H9 (cell line): ENCODE data around the gene PTTG1. TPM values are rescaled to one million over a fixed set of nuclear protein-coding genes. Genes with fewer than 3 reads are reported as not detected.

Experiments used
- DNase-seq: peaks from one replicate; pipeline ENCODE4 v3.0.0-alpha.2; 2017
- H2AFZ ChIP-seq: one replicate; pipeline ENCODE4 v1.6.1; 2013; ENCODE audit warnings: mild to moderate bottlenecking, low read length, control low read depth, moderate library complexity
- H2AK5ac ChIP-seq: 2 replicates; pipeline ENCODE4 v1.6.1; 2013; ENCODE audit warnings: low read length, control low read depth, mixed read lengths; ENCODE audit not compliant: insufficient read length
- H2BK120ac ChIP-seq: one replicate; pipeline ENCODE4 v1.6.1; 2013; ENCODE audit warnings: low read depth, mild to moderate bottlenecking, low read length, control low read depth, inconsistent platforms; ENCODE audit not compliant: poor library complexity, severe bottlenecking
- H2BK12ac ChIP-seq: 2 replicates; pipeline ENCODE4 v1.6.1; 2013; ENCODE audit warnings: low read length, control low read depth, mixed read lengths, low read depth; ENCODE audit not compliant: insufficient read length
- H2BK15ac ChIP-seq: 2 replicates; pipeline ENCODE4 v1.6.1; 2013; ENCODE audit warnings: low read depth, low read length, control low read depth
- H2BK20ac ChIP-seq: one replicate; pipeline ENCODE4 v1.6.1; 2013; ENCODE audit warnings: low read depth, mild to moderate bottlenecking, low read length, control low read depth, inconsistent platforms; ENCODE audit not compliant: poor library complexity, severe bottlenecking
- H2BK5ac ChIP-seq: 2 replicates; pipeline ENCODE4 v1.6.1; 2013; ENCODE audit warnings: low read length, control low read depth, mixed read lengths; ENCODE audit not compliant: insufficient read length
- H3K14ac ChIP-seq: 2 replicates; pipeline ENCODE4 v1.6.1; 2013; ENCODE audit warnings: low read length, control low read depth; ENCODE audit not compliant: insufficient read depth
- H3K18ac ChIP-seq: 2 replicates; pipeline ENCODE4 v1.6.1; 2013; ENCODE audit warnings: low read depth, mild to moderate bottlenecking, mixed read lengths, low read length, control low read depth; ENCODE audit not compliant: insufficient read length
- H3K23ac ChIP-seq: 2 replicates; pipeline ENCODE4 v1.6.1; 2013; ENCODE audit warnings: low read length, control low read depth, mixed read lengths, low read depth; ENCODE audit not compliant: insufficient read length
- H3K23me2 ChIP-seq: 2 replicates; pipeline ENCODE4 v1.6.1; 2013; ENCODE audit warnings: low read depth, mild to moderate bottlenecking, mixed read lengths, low read length, control low read depth; ENCODE audit not compliant: insufficient read length, poor library complexity, severe bottlenecking
- H3K27ac ChIP-seq: 2 replicates; pipeline ENCODE4 v1.5.1; 2013; ENCODE audit warnings: low read length, control low read depth, mixed read lengths, low read depth; ENCODE audit not compliant: insufficient read length
- H3K27me3 ChIP-seq: 2 replicates; pipeline ENCODE4 v1.6.1; 2013; ENCODE audit warnings: low read length, control low read depth, inconsistent platforms; ENCODE audit not compliant: insufficient read depth
- H3K4ac ChIP-seq: 2 replicates; pipeline ENCODE4 v1.6.1; 2013; ENCODE audit warnings: low read depth, mild to moderate bottlenecking, control low read depth, inconsistent platforms, low read length, moderate library complexity
- H3K4me1 ChIP-seq: 2 replicates; pipeline ENCODE4 v1.6.1; 2013; ENCODE audit warnings: low read length, control low read depth, inconsistent platforms; ENCODE audit not compliant: insufficient read depth
- H3K4me2 ChIP-seq: 2 replicates; pipeline ENCODE4 v1.6.1; 2013; ENCODE audit warnings: low read length, control low read depth, mixed read lengths; ENCODE audit not compliant: insufficient read length, insufficient read depth
- H3K56ac ChIP-seq: 2 replicates; pipeline ENCODE4 v1.6.1; 2013; ENCODE audit warnings: low read depth, mild to moderate bottlenecking, mixed read lengths, low read length, control low read depth; ENCODE audit not compliant: insufficient read length
- H3K79me1 ChIP-seq: 2 replicates; pipeline ENCODE4 v1.6.1; 2013; ENCODE audit warnings: low read depth, mild to moderate bottlenecking, moderate library complexity, low read length, control low read depth, inconsistent platforms; ENCODE audit not compliant: insufficient read depth, poor library complexity, severe bottlenecking
- H3K79me2 ChIP-seq: 2 replicates; pipeline ENCODE4 v1.6.1; 2013; ENCODE audit warnings: low read length, control low read depth, inconsistent platforms; ENCODE audit not compliant: insufficient read depth
- H3K9ac ChIP-seq: 2 replicates; pipeline ENCODE4 v1.6.1; 2013; ENCODE audit warnings: low read length, control low read depth, mixed read lengths; ENCODE audit not compliant: insufficient read length; ENCODE audit errors: extremely low read depth
- H3K9me3 ChIP-seq: one replicate; pipeline ENCODE4 v1.6.1; 2013; ENCODE audit warnings: low read depth, low read length, inconsistent platforms; ENCODE audit not compliant: control insufficient read depth
- H3T11ph ChIP-seq: one replicate; pipeline ENCODE4 v1.6.1; 2013; ENCODE audit warnings: mild to moderate bottlenecking, low read length, control low read depth, inconsistent platforms
- H4K20me1 ChIP-seq: one replicate; pipeline ENCODE4 v1.6.1; 2013; ENCODE audit not compliant: control insufficient read depth, insufficient read length, insufficient read depth
- H4K5ac ChIP-seq: 2 replicates; pipeline ENCODE4 v1.6.1; 2013; ENCODE audit warnings: low read depth, mild to moderate bottlenecking, mixed read lengths, low read length, control low read depth; ENCODE audit not compliant: insufficient read length
- H4K8ac ChIP-seq: replicated peaks from 2 replicates; pipeline ENCODE4 v1.6.1; 2013; ENCODE audit warnings: low read length, control low read depth, mixed read lengths, low read depth; ENCODE audit not compliant: insufficient read length
- H4K91ac ChIP-seq: 2 replicates; pipeline ENCODE4 v1.6.1; 2013; ENCODE audit warnings: low read depth, mild to moderate bottlenecking, moderate library complexity, mixed read lengths, low read length, control low read depth; ENCODE audit not compliant: insufficient read length
- H3K27ac Mint-ChIP-seq, 3 experiments: 2 replicates in 2 of 3; 3 replicates in 1 of 3; pipeline ENCODE4 v1.8.0; 2020 to 2021; ENCODE audit warnings: mixed read lengths in 3 of 3, mild to moderate bottlenecking in 1 of 3, moderate library complexity in 1 of 3
- H3K27me3 Mint-ChIP-seq: 2 replicates; pipeline ENCODE4 v1.8.0; 2021; ENCODE audit warnings: low read depth, mild to moderate bottlenecking, moderate library complexity, mixed read lengths
- H3K36me3 Mint-ChIP-seq, 3 experiments: 2 replicates in 2 of 3; 3 replicates in 1 of 3; pipeline ENCODE4 v1.8.0; 2020 to 2021; ENCODE audit warnings: low read depth in 3 of 3, mixed read lengths in 3 of 3; ENCODE audit not compliant: insufficient read depth in 1 of 3
- H3K4me1 Mint-ChIP-seq, 2 experiments: 2 replicates each; pipeline ENCODE4 v1.8.0; 2020; ENCODE audit warnings: mixed read lengths in 2 of 2
- H3K4me3 Mint-ChIP-seq, 2 experiments: 2 replicates in 1 of 2; 3 replicates in 1 of 2; pipeline ENCODE4 v1.8.0; 2020 to 2021; ENCODE audit warnings: mild to moderate bottlenecking in 2 of 2, mixed read lengths in 2 of 2, moderate library complexity in 1 of 2
- H3K9me3 Mint-ChIP-seq, 2 experiments: 2 replicates in 1 of 2; 3 replicates in 1 of 2; pipeline ENCODE4 v1.8.0; 2020; ENCODE audit warnings: mild to moderate bottlenecking in 2 of 2, mixed read lengths in 2 of 2, moderate library complexity in 1 of 2
- WGBS: extraction: QIAGEN DNeasy Blood & Tissue Kit; methylation state at CpG from one replicate; pipeline ENCODE4 v1.1.7; 2013; ENCODE audit warnings: missing lambda C conversion rate, low lambda C conversion rate, mixed read lengths; ENCODE audit not compliant: insufficient read length; ENCODE audit errors: extremely low coverage; 5-methylcytosine and 5-hydroxymethylcytosine counted together
- total RNA-seq: library from RNA; stranded (reverse); gene quantifications from 2 replicates; pipeline ENCODE4 v1.2.1, GENCODE V29; 2021
- TF ChIP-seq, protein P1 (sequence below): fragments of 200-600 bp; sonication (generic); conservative IDR thresholded peaks from 3 replicates; pipeline ENCODE4 v1.8.0; 2021; ENCODE audit warnings: antibody characterized with exemption, mild to moderate bottlenecking

PTTG1 gene
- total RNA-seq, 1 experiment from 2014 or later: 279 TPM

DNA sequence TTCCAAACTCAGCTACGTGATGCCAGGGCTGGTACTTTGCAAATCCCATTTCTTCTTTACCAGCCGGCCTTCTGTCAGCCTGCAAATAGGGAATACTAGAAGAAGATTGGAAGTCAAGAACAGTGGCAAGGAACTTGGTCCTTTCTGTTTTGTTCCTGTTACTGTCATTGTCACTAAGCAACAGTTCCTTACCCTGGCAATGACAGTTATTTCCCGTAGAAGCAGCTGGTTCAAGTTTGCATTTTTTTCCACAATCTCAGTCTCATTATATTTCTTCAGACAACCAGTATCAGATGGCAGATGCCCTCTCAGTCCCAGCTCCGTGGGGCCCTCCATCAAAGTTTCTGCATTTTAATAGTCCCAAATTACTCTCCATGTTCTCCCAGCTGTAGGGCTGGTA, 42.1 kb upstream of the PTTG1 start:
- Histone ChIP-seq H3K23me2 (no peaks in the 10 kb centered on the region), H3K23ac (no peak overlapping the region), H4K8ac (no peak overlapping the region), H3K79me1 (no peaks in the 10 kb centered on the region), H2BK5ac (no peak overlapping the region), H2AFZ (no peak overlapping the region), H3K4ac (no peak overlapping the region), H4K91ac (no peak overlapping the region), H3K27ac (no peak overlapping the region), H3K79me2 (no peaks in the 10 kb centered on the region), H2BK120ac (no peak overlapping the region), H3K18ac (no peak overlapping the region), H3T11ph (no peak overlapping the region), H4K5ac (no peak overlapping the region), H4K20me1 (no peaks in the 10 kb centered on the region), H3K27me3 (no peaks in the 10 kb centered on the region), H3K4me1 (no peaks in the 10 kb centered on the region), H2AK5ac (no peak overlapping the region), H2BK12ac (no peak overlapping the region), H2BK20ac (no peak overlapping the region), H2BK15ac (no peak overlapping the region), H3K4me2 (no peak overlapping the region), H3K9me3 (no peaks in the 10 kb centered on the region), H3K14ac (no peak overlapping the region), H3K9ac (no peak overlapping the region), H3K56ac (no peak overlapping the region)
- Mint-ChIP-seq H3K36me3 (no peaks in the 10 kb centered on the region), H3K27me3 (peaks cover 10% of the 10 kb centered on the region), H3K4me3 (no peak overlapping the region), H3K9me3 (no peaks in the 10 kb centered on the region), H3K27ac (peak overlapping the region in 1 of 3 experiments; percentile 10; a peak in 2 of 7 replicates), H3K4me1 (peaks cover 11% of the 10 kb centered on the region in 2 experiments)
- TF ChIP-seq, protein P1, sequence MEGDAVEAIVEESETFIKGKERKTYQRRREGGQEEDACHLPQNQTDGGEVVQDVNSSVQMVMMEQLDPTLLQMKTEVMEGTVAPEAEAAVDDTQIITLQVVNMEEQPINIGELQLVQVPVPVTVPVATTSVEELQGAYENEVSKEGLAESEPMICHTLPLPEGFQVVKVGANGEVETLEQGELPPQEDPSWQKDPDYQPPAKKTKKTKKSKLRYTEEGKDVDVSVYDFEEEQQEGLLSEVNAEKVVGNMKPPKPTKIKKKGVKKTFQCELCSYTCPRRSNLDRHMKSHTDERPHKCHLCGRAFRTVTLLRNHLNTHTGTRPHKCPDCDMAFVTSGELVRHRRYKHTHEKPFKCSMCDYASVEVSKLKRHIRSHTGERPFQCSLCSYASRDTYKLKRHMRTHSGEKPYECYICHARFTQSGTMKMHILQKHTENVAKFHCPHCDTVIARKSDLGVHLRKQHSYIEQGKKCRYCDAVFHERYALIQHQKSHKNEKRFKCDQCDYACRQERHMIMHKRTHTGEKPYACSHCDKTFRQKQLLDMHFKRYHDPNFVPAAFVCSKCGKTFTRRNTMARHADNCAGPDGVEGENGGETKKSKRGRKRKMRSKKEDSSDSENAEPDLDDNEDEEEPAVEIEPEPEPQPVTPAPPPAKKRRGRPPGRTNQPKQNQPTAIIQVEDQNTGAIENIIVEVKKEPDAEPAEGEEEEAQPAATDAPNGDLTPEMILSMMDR: no peak
- no CpG with 5 or more reads among the region's 4 CpGs for WGBS
- DNase-seq: no peak
